Activated T-helper 1 cell treated with anti-CD3 and anti-CD28 coated beads, Interleukin-12 subunit alpha, Interleukin-12 subunit beta, Interleukin-2, Interleukin-4 antibody, amounts not matched to agents 30 ng/mL and 10 ng/mL and 1 ng/mL, durations not matched to agents 14 hours and 24 hours and 36 hours (primary cell): ENCODE results near the gene HOXC4. TPM values are rescaled to one million over a fixed set of nuclear protein-coding genes. Genes with fewer than 3 reads are reported as not detected.

Experiments
- DNase-seq: peaks from one replicate; pipeline ENCODE4 v3.0.0; 2021; ENCODE audit warnings: low spot score
- H3K27ac Mint-ChIP-seq: one replicate; pipeline ENCODE4 v1.8.0; 2021; ENCODE audit warnings: mild to moderate bottlenecking, mixed read lengths
- H3K27me3 Mint-ChIP-seq: one replicate; pipeline ENCODE4 v1.8.0; 2022; ENCODE audit warnings: mild to moderate bottlenecking, moderate library complexity, mixed read lengths; ENCODE audit not compliant: insufficient read depth
- H3K36me3 Mint-ChIP-seq: one replicate; pipeline ENCODE4 v1.8.0; 2021; ENCODE audit warnings: low read depth, mixed read lengths
- H3K4me1 Mint-ChIP-seq: one replicate; pipeline ENCODE4 v1.8.0; 2021; ENCODE audit warnings: low read depth, mixed read lengths
- H3K4me3 Mint-ChIP-seq: one replicate; pipeline ENCODE4 v1.8.0; 2021; ENCODE audit warnings: mild to moderate bottlenecking, moderate library complexity, mixed read lengths
- H3K9me3 Mint-ChIP-seq: one replicate; pipeline ENCODE4 v1.8.0; 2021; ENCODE audit warnings: mixed read lengths
- intact Hi-C: fragments of 100-400 bp; cut with micrococcal nuclease; formaldehyde crosslinking; loops from one replicate; pipeline ENCODE4 v1.15.1; 2024
- total RNA-seq: library from RNA; stranded (reverse); gene quantifications from 2 replicates; pipeline ENCODE4 v1.2.3, GENCODE V29; 2022

Gene HOXC4
- total RNA-seq, 1 donor from 2014 or later = not detected

GRCh38 chr12:54044425-54045103, 9.1 kb upstream of the HOXC4 start:
- intact Hi-C loops = no loop called here
- no peaks in the 10 kb centered on the region for H3K9me3 Mint-ChIP-seq

GRCh38 chr12:54045401-54045800, 8.2 kb upstream of the HOXC4 start:
- DNase-seq = no peak
- Mint-ChIP-seq H3K4me3 (no peak overlapping the region), H3K27ac (no peak overlapping the region), H3K4me1 (peaks cover 14% of the 10 kb centered on the region), H3K9me3 (no peaks in the 10 kb centered on the region), H3K27me3 (peaks cover 74% of the 10 kb centered on the region), H3K36me3 (no peaks in the 10 kb centered on the region)
- intact Hi-C loops = no loop called here

More at GRCh38 chr12:54044425-54045103, 9.1 kb upstream of the HOXC4 start:
- peaks cover 74% of the 10 kb centered on the region for H3K27me3 Mint-ChIP-seq
- no peak for DNase-seq
- H3K4me1 Mint-ChIP-seq = peaks cover 7% of the 10 kb centered on the region
- no peak overlapping the region for H3K4me3 Mint-ChIP-seq
- H3K27ac Mint-ChIP-seq = no peak overlapping the region
- no peaks in the 10 kb centered on the region for H3K36me3 Mint-ChIP-seq

- intact Hi-C loops = no loop called here
- Mint-ChIP-seq H3K4me1 (peaks cover 15% of the 10 kb centered on the region), H3K36me3 (no peaks in the 10 kb centered on the region), H3K4me3 (no peak overlapping the region), H3K27ac (no peak overlapping the region), H3K9me3 (no peaks in the 10 kb centered on the region), H3K27me3 (peaks cover 76% of the 10 kb centered on the region)
- DNase-seq = no peak
Measured at GRCh38 chr12:54045868-54046521, 7.6 kb upstream of the HOXC4 start.

DNA sequence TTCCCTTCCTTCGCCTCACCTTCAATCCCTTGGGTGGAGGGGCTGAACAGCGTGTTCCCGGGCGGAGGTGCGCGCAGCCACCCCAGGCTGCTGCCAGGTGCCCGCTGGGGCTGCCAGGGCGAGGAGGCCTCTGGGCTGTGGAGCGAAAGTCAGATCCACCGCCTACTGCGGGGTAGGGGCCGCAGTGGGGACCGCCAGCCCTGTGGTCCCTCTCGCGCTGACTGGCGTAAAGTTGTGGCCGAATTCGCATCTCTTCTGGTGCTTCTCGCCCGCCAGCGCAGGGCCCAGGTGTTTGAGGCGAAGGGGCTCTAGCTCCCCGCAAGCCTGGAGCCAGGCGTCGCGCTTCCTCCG, 6.9 kb upstream of the HOXC4 start:
- intact Hi-C loops = no loop called here
- no peak overlapping the region for H3K27ac Mint-ChIP-seq

DNA sequence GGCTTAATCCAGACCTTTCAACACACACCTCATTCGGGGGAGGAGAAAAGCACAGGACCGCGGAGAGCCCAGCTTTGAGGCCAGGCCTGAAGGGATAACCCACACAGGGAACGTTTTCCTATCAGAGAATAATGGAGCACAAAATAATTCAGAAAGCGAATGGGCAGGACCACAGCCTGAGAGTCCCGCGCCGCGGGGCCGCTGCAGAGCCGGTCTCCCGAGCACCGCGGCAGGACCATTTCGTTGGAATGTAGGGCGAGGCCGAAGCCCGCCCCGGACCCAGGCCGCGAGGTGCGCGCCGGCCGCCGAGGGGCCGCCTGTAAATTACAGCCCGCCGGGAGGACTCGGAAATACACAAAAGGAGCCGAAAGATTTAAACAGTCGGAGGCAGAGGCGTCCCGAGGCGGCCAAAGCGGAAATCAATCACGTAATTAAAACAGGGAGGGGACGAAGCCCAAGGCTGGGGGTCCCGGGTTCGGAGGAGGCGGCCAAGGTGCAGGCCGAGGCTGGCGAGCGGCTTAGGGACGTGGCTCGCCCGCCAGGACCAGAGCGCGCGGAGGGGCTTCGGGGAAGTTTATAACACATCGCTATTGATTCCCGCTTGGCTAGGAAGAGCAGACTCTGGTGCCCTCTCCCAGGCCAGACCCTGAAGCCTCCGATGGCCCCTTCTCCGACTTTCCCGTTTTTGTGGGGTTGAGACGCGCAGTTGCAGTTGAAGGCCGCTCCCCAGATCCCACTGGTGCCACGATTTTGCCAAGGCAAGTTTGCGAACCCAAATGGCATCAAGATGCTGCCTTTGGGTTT, 6.3 kb upstream of the HOXC4 start:
- Mint-ChIP-seq H3K4me3 (no peak overlapping the region), H3K27ac (peak overlapping the region; percentile 25), H3K36me3 (peaks cover 3% of the 10 kb centered on the region), H3K9me3 (no peaks in the 10 kb centered on the region), H3K27me3 (peaks cover 79% of the 10 kb centered on the region), H3K4me1 (peaks cover 20% of the 10 kb centered on the region)
- intact Hi-C loops = no loop called here
- no peak for DNase-seq

More for the DNA sequence above, 6.9 kb upstream of the HOXC4 start:
- Mint-ChIP-seq H3K4me1 (peaks cover 16% of the 10 kb centered on the region), H3K4me3 (no peak overlapping the region), H3K27me3 (peaks cover 79% of the 10 kb centered on the region), H3K9me3 (no peaks in the 10 kb centered on the region), H3K36me3 (peaks cover under 1% of the 10 kb centered on the region)
- DNase-seq = no peak

DNA sequence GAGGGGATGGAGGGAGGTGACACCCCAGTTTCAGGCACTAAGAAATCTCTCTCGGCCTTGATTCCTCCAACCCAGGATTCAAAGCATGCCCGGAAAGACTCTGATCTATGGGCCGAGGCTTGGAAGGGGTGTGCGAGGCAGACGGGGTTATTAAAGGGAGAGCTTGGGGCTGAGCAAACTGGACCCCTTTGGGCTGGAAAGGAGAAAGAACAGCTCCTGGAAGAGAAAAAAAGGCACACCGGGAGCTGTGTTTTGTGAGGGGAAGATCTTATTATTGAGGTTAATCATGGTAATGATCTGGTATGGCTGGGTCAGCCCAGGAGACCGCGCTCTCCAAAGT, 5.7 kb upstream of the HOXC4 start:
- Mint-ChIP-seq H3K9me3 (no peaks in the 10 kb centered on the region), H3K27me3 (peaks cover 80% of the 10 kb centered on the region), H3K36me3 (peaks cover 3% of the 10 kb centered on the region), H3K4me1 (peaks cover 20% of the 10 kb centered on the region), H3K27ac (peak overlapping the region; percentile 25), H3K4me3 (no peak overlapping the region)
- DNase-seq = no peak
- intact Hi-C loops = loop anchor here (2.0 kb wide), 1 partner anchor 15 kb away; the partner anchor contains the start of gene HOXC5

GRCh38 chr12:54048406-54049093, 5.1 kb upstream of the HOXC4 start:
- Mint-ChIP-seq H3K4me1 (peaks cover 19% of the 10 kb centered on the region), H3K36me3 (peaks cover 3% of the 10 kb centered on the region), H3K4me3 (no peak overlapping the region), H3K27ac (no peak overlapping the region), H3K27me3 (peaks cover 83% of the 10 kb centered on the region), H3K9me3 (no peaks in the 10 kb centered on the region)
- intact Hi-C loops = loop anchor here (2.0 kb wide), 1 partner anchor 16 kb away; the partner anchor contains the start of gene HOXC5
- no peak for DNase-seq

DNA sequence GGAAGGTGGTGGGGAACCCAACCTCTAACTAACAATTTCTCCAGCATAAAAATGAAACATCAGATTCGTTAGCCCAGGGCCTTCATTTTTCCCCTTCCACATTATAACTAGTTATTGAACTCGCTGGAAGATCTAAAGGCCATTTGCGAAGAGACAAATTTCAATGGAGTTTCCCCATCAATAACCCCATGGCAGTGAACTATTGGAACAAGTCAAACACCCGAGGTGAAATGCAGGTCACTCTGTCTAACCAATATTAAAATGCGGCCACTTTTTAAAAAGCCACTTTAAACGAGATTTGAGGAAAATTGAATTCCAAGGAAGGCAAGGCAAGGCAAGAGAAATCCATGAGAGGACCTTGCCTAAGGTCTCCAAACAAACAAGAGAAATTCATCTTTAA, 4.5 kb upstream of the HOXC4 start:
- Mint-ChIP-seq H3K27ac (no peak overlapping the region), H3K4me1 (peaks cover 13% of the 10 kb centered on the region), H3K36me3 (peaks cover 5% of the 10 kb centered on the region), H3K4me3 (no peak overlapping the region), H3K9me3 (no peaks in the 10 kb centered on the region), H3K27me3 (peaks cover 85% of the 10 kb centered on the region)
- intact Hi-C loops = loop anchor here (2.0 kb wide), 1 partner anchor 16 kb away; the partner anchor contains the start of gene HOXC5
- no peak for DNase-seq

DNA sequence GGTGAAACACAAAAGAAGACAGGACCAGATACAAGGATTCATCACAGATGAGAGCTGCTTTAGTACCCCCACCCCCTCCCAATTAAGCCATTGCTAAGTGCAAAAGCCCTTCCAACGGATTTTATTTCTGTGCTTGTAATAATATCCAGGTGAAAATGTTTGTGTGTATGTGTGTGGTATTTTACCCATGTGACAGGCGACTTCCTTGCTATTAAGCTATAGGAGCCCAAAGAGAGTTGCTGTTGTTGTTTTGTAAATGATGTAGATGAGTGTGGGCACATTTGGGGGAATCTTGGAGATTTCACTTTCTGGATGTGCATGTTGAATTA, 3.2 kb upstream of the HOXC4 start:
- H3K4me3 Mint-ChIP-seq = no peak overlapping the region
- intact Hi-C loops = loop anchor here (5.0 kb wide), 2 partner anchors 77 to 98 kb away; partner anchors contain the start of gene HOXC12
- H3K9me3 Mint-ChIP-seq = no peaks in the 10 kb centered on the region
- H3K27me3 Mint-ChIP-seq = peaks cover 84% of the 10 kb centered on the region
- H3K27ac Mint-ChIP-seq = no peak overlapping the region
- H3K4me1 Mint-ChIP-seq = peaks cover 18% of the 10 kb centered on the region
- H3K36me3 Mint-ChIP-seq = peaks cover 5% of the 10 kb centered on the region
- no peak for DNase-seq

DNA sequence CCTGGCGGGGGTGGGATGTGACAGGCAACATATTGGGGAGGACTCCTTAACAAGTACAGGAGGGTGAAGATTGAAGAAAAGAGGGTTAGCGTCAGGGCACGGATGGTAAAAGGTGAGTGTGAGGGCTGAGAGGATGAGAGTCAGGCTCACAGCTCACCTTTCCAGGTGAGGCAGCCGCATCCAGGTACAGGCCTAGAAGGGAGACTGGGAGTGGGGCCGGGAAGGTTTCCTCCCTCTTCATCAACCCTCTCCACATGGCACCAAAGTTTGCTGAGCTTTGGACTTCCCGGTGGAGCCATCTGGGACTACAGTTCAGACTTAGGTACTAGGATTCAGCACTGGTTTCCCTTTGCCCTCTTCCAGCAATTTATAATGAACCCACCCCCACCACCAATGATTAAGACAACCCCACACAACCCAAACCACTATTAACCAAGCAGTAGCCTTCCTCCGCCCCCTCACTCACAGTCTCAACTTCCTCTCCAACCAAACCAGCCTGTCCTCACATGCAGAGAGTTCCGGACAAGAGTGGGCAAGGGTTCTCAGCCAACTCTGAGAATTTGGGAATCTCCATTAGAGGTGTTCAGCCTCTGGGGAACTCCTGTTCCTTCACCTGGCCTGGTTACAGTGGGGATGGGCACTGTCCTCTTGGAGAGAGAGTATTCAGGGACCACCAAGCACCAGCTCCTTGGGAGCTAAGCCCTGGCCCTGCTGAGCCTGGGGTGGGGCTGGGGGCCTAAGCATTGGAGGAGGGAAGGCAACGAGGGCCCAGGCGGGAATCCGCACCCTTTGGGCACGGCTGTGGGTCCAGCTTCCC, 2.4 kb upstream of the HOXC4 start:
- Mint-ChIP-seq H3K27ac (no peak overlapping the region), H3K4me1 (peaks cover 18% of the 10 kb centered on the region), H3K27me3 (peaks cover 85% of the 10 kb centered on the region), H3K9me3 (no peaks in the 10 kb centered on the region), H3K4me3 (no peak overlapping the region), H3K36me3 (peaks cover 5% of the 10 kb centered on the region)
- intact Hi-C loops = loop anchor here (5.0 kb wide), 2 partner anchors 76 to 99 kb away; partner anchors contain the start of gene HOXC12
- no peak for DNase-seq

DNA sequence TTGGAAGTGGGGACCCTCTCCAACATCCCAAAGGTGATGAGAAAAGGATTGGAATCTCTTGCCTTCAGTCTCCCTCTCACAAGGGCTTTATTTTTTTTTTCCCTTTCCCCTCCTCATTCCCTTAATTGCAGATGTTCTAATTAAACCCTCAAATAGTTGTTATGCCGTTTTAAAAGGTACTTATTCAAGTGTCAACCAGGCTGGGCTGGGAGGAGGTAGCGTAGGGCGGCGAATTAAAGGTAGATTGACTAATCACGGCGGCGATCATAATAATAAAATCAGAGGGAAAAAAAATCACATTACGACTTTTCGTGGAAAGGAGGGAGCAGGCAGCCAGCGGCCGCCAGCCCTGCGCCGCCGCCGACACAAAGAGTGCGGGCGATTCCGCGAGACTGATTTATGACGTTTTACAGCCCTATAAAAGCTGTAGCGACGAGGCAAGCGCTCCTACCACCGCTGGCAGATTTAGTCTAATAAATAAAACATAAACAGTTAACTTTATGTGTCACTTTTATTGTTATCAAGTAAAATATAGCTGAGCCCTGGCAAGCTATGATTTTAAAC, 1.7 kb upstream of the HOXC4 start:
- no peaks in the 10 kb centered on the region for H3K9me3 Mint-ChIP-seq
- peaks cover 18% of the 10 kb centered on the region for H3K4me1 Mint-ChIP-seq
- DNase-seq = no peak
- peaks cover 85% of the 10 kb centered on the region for H3K27me3 Mint-ChIP-seq
- no peak overlapping the region for H3K4me3 Mint-ChIP-seq
- H3K36me3 Mint-ChIP-seq = peaks cover 5% of the 10 kb centered on the region
- intact Hi-C loops = loop anchor here (5.0 kb wide), 2 partner anchors 75 to 100 kb away; partner anchors contain the start of gene HOXC12
- peak overlapping the region; percentile 45 for H3K27ac Mint-ChIP-seq
